ENCODE data around the gene BCAS1. TPM values are rescaled to one million over a fixed set of nuclear protein-coding genes. Genes with fewer than 3 reads are reported as not detected.

The BCAS1 gene
- total RNA-seq, 2 experiments from 2014 or later: 0.16 to 0.19 TPM

GRCh38 chr20:53927990-53928389 is 142.4 kb downstream of the BCAS1 start:
- Histone ChIP-seq H3K4me1 (ENCODE audit: insufficient read depth, low read length, poor library complexity, severe bottlenecking) (peaks cover 90% of the 10 kb centered on the region), H2AFZ (ENCODE audit: low read length) (peak overlapping the region; percentile 50; the same call in 1 of the 2 replicates), H4K20me1 (ENCODE audit: insufficient read depth, low read length) (no peaks in the 10 kb centered on the region), H3K4me2 (ENCODE audit: low read length) (peak overlapping the region; percentile 97), H3K9me2 (ENCODE audit: insufficient read depth, low read length) (no peaks in the 10 kb centered on the region), H3K36me3 (ENCODE audit: insufficient read depth, low read length) (peaks cover 8% of the 10 kb centered on the region), H3K79me2 (ENCODE audit: insufficient read depth, low read depth, low read length) (peaks cover 1% of the 10 kb centered on the region; the same call in 1 of the 2 replicates), H3K4me3 (ENCODE audit: low read depth, low read length, poor library complexity, severe bottlenecking) (no peak overlapping the region), H3K27ac (ENCODE audit: low read depth, low read length, poor library complexity, severe bottlenecking) (peak overlapping the region; percentile 99), H3K9me3 (ENCODE audit: low read length) (peaks cover 14% of the 10 kb centered on the region; the same call in 1 of the 2 replicates)
- no peak for DNase-seq (ENCODE audit: low spot score)
- intact Hi-C loops (cut with micrococcal nuclease; ENCODE audit: unreplicated experiment): no loop called here
- BruUV-seq (replicated peaks): no TSS peak
- ChIA-PET CTCF (ENCODE audit: unreplicated experiment) (no interaction called here), POLR2A (interaction anchor here (0.7 to 7.5 kb wide), 7 partner anchors 10 to 373 kb away, joined by 3 to 102 read pairs (median 5); no protein-coding TSS in a partner anchor)
- no peak for TF ChIP-seq EZH2phosphoT487 (IDR thresholded peaks at IDR 0.05; ENCODE audit: borderline replicate concordance, low read depth, low read length)
- no peak for TF ChIP-seq CTCF (conservative IDR thresholded peaks at IDR 0.05; ENCODE audit: low read length)

- H3K9me2 ChIP-seq (ENCODE audit: insufficient read depth, low read length): no peaks in the 10 kb centered on the region
- H3K4me2 ChIP-seq (ENCODE audit: low read length): peak overlapping the region; percentile 97
- intact Hi-C loops (cut with micrococcal nuclease; ENCODE audit: unreplicated experiment): no loop called here
- H3K4me1 ChIP-seq (ENCODE audit: insufficient read depth, low read length, poor library complexity, severe bottlenecking): peaks cover 95% of the 10 kb centered on the region
- TF ChIP-seq EZH2phosphoT487 (IDR thresholded peaks at IDR 0.05; ENCODE audit: borderline replicate concordance, low read depth, low read length) (no peak), CTCF (conservative IDR thresholded peaks at IDR 0.05; ENCODE audit: low read length) (no peak)
- H4K20me1 ChIP-seq (ENCODE audit: insufficient read depth, low read length): no peaks in the 10 kb centered on the region
- BruUV-seq (replicated peaks): no TSS peak
- peaks cover 11% of the 10 kb centered on the region; the same call in 1 of the 2 replicates for H3K9me3 ChIP-seq (ENCODE audit: low read length)
- CTCF ChIA-PET (ENCODE audit: unreplicated experiment): interaction anchor here (1.0 kb wide), 2 partner anchors 12 to 28 kb away, joined by 3 read pairs; no protein-coding TSS in a partner anchor
- POLR2A ChIA-PET: interaction anchor here (0.6 to 7.5 kb wide), 20 partner anchors 10 to 1179 kb away, joined by 3 to 102 read pairs (median 4); no protein-coding TSS in a partner anchor
- peaks cover 8% of the 10 kb centered on the region for H3K36me3 ChIP-seq (ENCODE audit: insufficient read depth, low read length)
- DNase-seq (ENCODE audit: low spot score): peak; percentile 95
- H3K79me2 ChIP-seq (ENCODE audit: insufficient read depth, low read depth, low read length): no peaks in the 10 kb centered on the region
- peak overlapping the region; percentile 59 for H3K4me3 ChIP-seq (ENCODE audit: low read depth, low read length, poor library complexity, severe bottlenecking)
- peak overlapping the region; percentile 66; the same call in 1 of the 2 replicates for H2AFZ ChIP-seq (ENCODE audit: low read length)
- H3K27ac ChIP-seq (ENCODE audit: low read depth, low read length, poor library complexity, severe bottlenecking): peak overlapping the region; percentile 99
Measured at GRCh38 chr20:53926428-53927028, 143.9 kb downstream of the BCAS1 start.
